ENCODE measurements around the gene KRTAP10-1.
"Not testable (repeated sequence)": the region's sequence is repeated elsewhere in the genome, so short reads cannot be mapped to it uniquely, and the experiment has no call there.

Gene KRTAP10-1

GRCh38 chr21:44539991-44540666, at the start of gene KRTAP10-1:
KRTAP10-1 (minus strand) TSS chr21:44540195; CDS start chr21:44540150, 45 bp downstream.
- DNase-seq = no peak

- DNase-seq = no peak
Observed at GRCh38 chr21:44589094-44589493, 49.1 kb upstream of the KRTAP10-1 start.

GRCh38 chr21:44585892-44586291, 45.9 kb upstream of the KRTAP10-1 start:
- no peak for DNase-seq

GRCh38 chr21:44583800-44584147, 43.8 kb upstream of the KRTAP10-1 start:
- DNase-seq = no peak

- no peak for DNase-seq
Observed at GRCh38 chr21:44583089-44583799, 43.2 kb upstream of the KRTAP10-1 start.

GRCh38 chr21:44582055-44582454, 42.1 kb upstream of the KRTAP10-1 start:
- DNase-seq = no peak

- DNase-seq = no peak
Observed at GRCh38 chr21:44581158-44581557, 41.2 kb upstream of the KRTAP10-1 start.

- not testable (repeated sequence) for DNase-seq
Observed at GRCh38 chr21:44580231-44580821, 40.3 kb upstream of the KRTAP10-1 start, which contains the start of gene KRTAP10-5. KRTAP10-5 (minus strand) TSS chr21:44580604; CDS start chr21:44580578, 26 bp downstream.

GRCh38 chr21:44579833-44580144, 39.8 kb upstream of the KRTAP10-1 start:
- DNase-seq = no peak

GRCh38 chr21:44579056-44579832, 39.2 kb upstream of the KRTAP10-1 start:
- DNase-seq = no peak

- DNase-seq = no peak
Observed at GRCh38 chr21:44578371-44579055, 38.5 kb upstream of the KRTAP10-1 start.

- DNase-seq = no peak
Observed at GRCh38 chr21:44576025-44576420, 36.0 kb upstream of the KRTAP10-1 start.

GRCh38 chr21:44575307-44576024, 35.5 kb upstream of the KRTAP10-1 start:
- DNase-seq = no peak

GRCh38 chr21:44574457-44575306, 34.7 kb upstream of the KRTAP10-1 start:
- DNase-seq = no peak

GRCh38 chr21:44573630-44574456, 33.8 kb upstream of the KRTAP10-1 start, which contains the start of gene KRTAP10-4:
KRTAP10-4 (plus strand) TSS chr21:44573729; CDS start chr21:44573759, 30 bp downstream.
- DNase-seq = not testable (repeated sequence)

- DNase-seq = no peak
Observed at GRCh38 chr21:44572959-44573583, 33.1 kb upstream of the KRTAP10-1 start.

GRCh38 chr21:44571844-44572782, 32.1 kb upstream of the KRTAP10-1 start:
- DNase-seq = no peak

GRCh38 chr21:44571296-44571695, 31.3 kb upstream of the KRTAP10-1 start:
- no peak for DNase-seq
